OCI-LY3 (cell line): ENCODE measurements around the gene RNF145.

Experiments
- H2AFZ ChIP-seq: fragments of 200-600, 300-600 bp; shearing (Covaris generic); 2 replicates; pipeline ENCODE4 v1.6.0; 2014; ENCODE audit warnings: antibody characterized with exemption, low read depth, low read length
- H3K27ac ChIP-seq: fragments of 200-600, 300-600 bp; sonication (generic); 2 replicates; pipeline ENCODE4 v1.5.1; 2014; ENCODE audit warnings: mild to moderate bottlenecking, low read length, moderate library complexity, mixed read lengths
- H3K27me3 ChIP-seq: fragments of 200-600, 300-600 bp; sonication (generic); 2 replicates; pipeline ENCODE4 v1.6.1; 2014; ENCODE audit warnings: low read depth, low read length, mixed read lengths
- H3K36me3 ChIP-seq: fragments of 200-600, 300-600 bp; sonication (generic); replicated peaks from 2 replicates; pipeline ENCODE3; 2014; ENCODE audit warnings: low read depth, low read length, mixed read lengths
- H3K4me1 ChIP-seq: fragments of 300-600, 200-600 bp; sonication (generic); 2 replicates; pipeline ENCODE4 v1.6.1; 2014; ENCODE audit warnings: low read length, mixed read lengths
- H3K4me2 ChIP-seq: fragments of 200-600, 300-600 bp; sonication (generic); 2 replicates; pipeline ENCODE4 v1.6.1; 2014; ENCODE audit warnings: low read length, mixed read lengths
- H3K4me3 ChIP-seq: fragments of 300-600, 200-600 bp; sonication (generic); 2 replicates; pipeline ENCODE4 v1.5.1; 2014; ENCODE audit warnings: antibody characterized with exemption, mild to moderate bottlenecking, low read length, moderate library complexity
- H3K79me2 ChIP-seq: fragments of 300-600, 200-600 bp; shearing (Covaris generic); 2 replicates; pipeline ENCODE4 v1.6.1; 2014; ENCODE audit warnings: mild to moderate bottlenecking, low read length, mixed read lengths
- H3K9ac ChIP-seq: fragments of 300-600, 200-600 bp; shearing (Covaris generic); 2 replicates; pipeline ENCODE4 v1.6.0; 2014; ENCODE audit warnings: mild to moderate bottlenecking, low read length, moderate library complexity
- H3K9me3 ChIP-seq: fragments of 200-600, 300-600 bp; shearing (Covaris generic); 2 replicates; pipeline ENCODE4 v1.6.1; 2014; ENCODE audit warnings: low read length, mixed read lengths; ENCODE audit not compliant: insufficient read depth
- H4K20me1 ChIP-seq: fragments of 200-600, 300-600 bp; sonication (generic); 2 replicates; pipeline ENCODE4 v1.6.1; 2016; ENCODE audit warnings: low read length, mixed read lengths; ENCODE audit not compliant: insufficient read depth
- EZH2phosphoT487 ChIP-seq: fragments of 200-600 bp; shearing (Covaris generic); IDR thresholded peaks from 2 replicates; pipeline ENCODE4 v1.6.1; 2018; ENCODE audit warnings: antibody characterized with exemption, mixed run types, low read depth
- TF ChIP-seq, protein P1 (sequence below): fragments of 200-600, 300-600 bp; sonication (generic); IDR thresholded peaks from 2 replicates; pipeline ENCODE4 v1.5.1; 2014; ENCODE audit warnings: antibody characterized with exemption, low read length, low read depth

Gene RNF145

DNA sequence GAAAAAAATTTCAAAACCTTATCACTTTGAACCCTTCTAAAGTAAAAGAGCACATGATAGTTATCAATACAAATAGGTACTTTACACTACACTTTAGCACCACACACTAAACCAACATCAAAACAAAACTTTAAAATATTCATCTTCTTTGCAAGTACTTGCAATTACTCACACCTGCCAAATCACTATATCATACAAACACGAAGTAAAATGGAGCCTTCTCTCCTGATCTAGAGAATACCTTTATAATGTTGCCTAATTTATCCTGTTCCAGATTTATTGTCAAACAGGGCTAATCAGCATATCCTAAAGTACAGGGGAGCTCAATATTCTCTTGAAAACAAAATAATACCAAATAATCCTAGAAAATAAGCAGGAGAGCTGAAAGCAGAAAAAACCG lies 3.0 kb downstream of the RNF145 start:
- Histone ChIP-seq H3K9ac (peak overlapping the region; percentile 92), H4K20me1 (peaks cover 51% of the 10 kb centered on the region), H3K27me3 (no peaks in the 10 kb centered on the region), H3K36me3 (peaks cover 11% of the 10 kb centered on the region), H3K4me1 (peaks cover 26% of the 10 kb centered on the region), H3K4me3 (peak overlapping the region; percentile 94), H3K9me3 (no peaks in the 10 kb centered on the region), H2AFZ (no peak overlapping the region), H3K27ac (peak overlapping the region; percentile 94), H3K4me2 (peak overlapping the region; percentile 90), H3K79me2 (peaks cover 92% of the 10 kb centered on the region)
- TF ChIP-seq, protein P1, sequence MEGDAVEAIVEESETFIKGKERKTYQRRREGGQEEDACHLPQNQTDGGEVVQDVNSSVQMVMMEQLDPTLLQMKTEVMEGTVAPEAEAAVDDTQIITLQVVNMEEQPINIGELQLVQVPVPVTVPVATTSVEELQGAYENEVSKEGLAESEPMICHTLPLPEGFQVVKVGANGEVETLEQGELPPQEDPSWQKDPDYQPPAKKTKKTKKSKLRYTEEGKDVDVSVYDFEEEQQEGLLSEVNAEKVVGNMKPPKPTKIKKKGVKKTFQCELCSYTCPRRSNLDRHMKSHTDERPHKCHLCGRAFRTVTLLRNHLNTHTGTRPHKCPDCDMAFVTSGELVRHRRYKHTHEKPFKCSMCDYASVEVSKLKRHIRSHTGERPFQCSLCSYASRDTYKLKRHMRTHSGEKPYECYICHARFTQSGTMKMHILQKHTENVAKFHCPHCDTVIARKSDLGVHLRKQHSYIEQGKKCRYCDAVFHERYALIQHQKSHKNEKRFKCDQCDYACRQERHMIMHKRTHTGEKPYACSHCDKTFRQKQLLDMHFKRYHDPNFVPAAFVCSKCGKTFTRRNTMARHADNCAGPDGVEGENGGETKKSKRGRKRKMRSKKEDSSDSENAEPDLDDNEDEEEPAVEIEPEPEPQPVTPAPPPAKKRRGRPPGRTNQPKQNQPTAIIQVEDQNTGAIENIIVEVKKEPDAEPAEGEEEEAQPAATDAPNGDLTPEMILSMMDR, result no peak
- no peak for TF ChIP-seq EZH2phosphoT487

DNA sequence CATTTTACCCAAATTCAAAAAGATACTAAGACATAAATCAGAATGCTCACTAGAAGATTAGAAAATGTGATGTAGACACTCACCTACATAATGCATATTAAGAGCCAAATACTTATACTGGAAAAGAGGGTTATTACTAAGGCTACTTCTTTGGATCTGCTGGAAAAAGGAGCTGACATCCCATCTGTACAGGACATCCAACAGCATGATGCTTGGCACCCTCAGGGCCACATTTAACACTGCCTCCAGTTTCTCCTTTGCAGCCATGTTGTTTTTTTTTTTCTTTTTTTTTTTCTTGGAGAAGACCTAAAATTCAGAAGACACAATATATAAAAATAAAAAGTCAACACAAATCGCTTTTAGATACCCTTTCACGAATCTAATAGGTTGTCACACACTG lies 6.0 kb downstream of the RNF145 start:
- no peak overlapping the region for H3K4me3 ChIP-seq
- no peaks in the 10 kb centered on the region for H3K9me3 ChIP-seq
- peaks cover 80% of the 10 kb centered on the region for H4K20me1 ChIP-seq
- no peak for TF ChIP-seq EZH2phosphoT487
- TF ChIP-seq, protein P1, result no peak
- no peak overlapping the region for H3K27ac ChIP-seq
- no peaks in the 10 kb centered on the region for H3K27me3 ChIP-seq
- H3K4me2 ChIP-seq, result no peak overlapping the region
- H2AFZ ChIP-seq, result no peak overlapping the region
- H3K4me1 ChIP-seq, result peaks cover 40% of the 10 kb centered on the region
- peaks cover 23% of the 10 kb centered on the region for H3K36me3 ChIP-seq
- no peak overlapping the region for H3K9ac ChIP-seq
- H3K79me2 ChIP-seq, result peaks cover 100% of the 10 kb centered on the region

DNA sequence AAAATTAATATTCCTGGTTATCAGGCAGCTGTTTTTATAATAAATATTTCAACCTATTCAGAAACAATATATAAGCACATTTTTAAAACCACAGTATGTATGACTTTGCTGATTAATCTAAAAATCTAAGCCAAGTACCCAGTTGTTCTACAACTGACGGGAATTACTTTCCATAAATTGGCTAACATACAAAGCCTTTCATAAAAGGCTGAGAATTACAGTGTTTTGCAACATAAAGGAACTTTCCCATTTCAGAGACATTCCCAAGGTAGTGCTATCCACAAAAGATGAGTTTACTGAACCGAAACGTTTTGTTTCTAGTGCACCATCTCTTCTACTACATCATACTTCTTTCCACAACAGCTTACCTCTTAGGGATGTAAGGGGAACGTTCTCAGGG lies 7.2 kb downstream of the RNF145 start:
- no peak overlapping the region for H3K4me2 ChIP-seq

DNA sequence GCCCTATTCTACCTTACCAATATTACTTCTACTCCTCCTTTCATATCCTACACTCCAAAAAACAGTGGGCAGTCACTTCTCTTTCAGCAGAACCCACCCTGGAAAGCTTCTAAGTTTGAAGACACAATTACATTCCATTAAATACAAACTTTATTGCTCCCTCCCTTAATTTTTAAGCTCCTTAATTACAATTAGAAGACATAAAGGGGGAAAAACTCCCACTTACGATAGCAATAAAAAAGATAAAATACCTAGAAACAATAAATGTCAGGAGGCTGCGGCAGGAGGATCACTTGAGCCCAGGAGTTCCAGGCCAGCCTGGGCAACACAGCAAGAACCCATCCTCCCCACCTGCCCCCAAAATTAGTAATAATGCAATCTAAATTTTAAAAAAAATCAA lies 9.6 kb downstream of the RNF145 start:
- peaks cover 86% of the 10 kb centered on the region for H4K20me1 ChIP-seq
- H2AFZ ChIP-seq, result no peak overlapping the region
- peaks cover 100% of the 10 kb centered on the region for H3K79me2 ChIP-seq
- H3K27me3 ChIP-seq, result no peaks in the 10 kb centered on the region
- peak overlapping the region; percentile 78; the same call in 1 of the 2 replicates for H3K27ac ChIP-seq
- H3K4me1 ChIP-seq, result peaks cover 38% of the 10 kb centered on the region
- no peak overlapping the region for H3K4me3 ChIP-seq
- H3K36me3 ChIP-seq, result peaks cover 46% of the 10 kb centered on the region
- 0 out of 2 replicates have a peak overlapping the region, but pooled peaks have one; percentile 4 for H3K4me2 ChIP-seq
- TF ChIP-seq, protein P1, result no peak
- no peak for TF ChIP-seq EZH2phosphoT487
- H3K9ac ChIP-seq, result no peak overlapping the region
- H3K9me3 ChIP-seq, result no peaks in the 10 kb centered on the region

More for the DNA sequence above, 7.2 kb downstream of the RNF145 start:
- H4K20me1 ChIP-seq, result peaks cover 89% of the 10 kb centered on the region
- no peak overlapping the region for H3K27ac ChIP-seq
- H3K9ac ChIP-seq, result no peak overlapping the region
- TF ChIP-seq, protein P1, result no peak
- no peak for TF ChIP-seq EZH2phosphoT487
- peaks cover 48% of the 10 kb centered on the region for H3K4me1 ChIP-seq
- no peaks in the 10 kb centered on the region for H3K9me3 ChIP-seq
- H3K36me3 ChIP-seq, result peaks cover 29% of the 10 kb centered on the region
- H2AFZ ChIP-seq, result no peak overlapping the region
- H3K4me3 ChIP-seq, result no peak overlapping the region
- H3K27me3 ChIP-seq, result no peaks in the 10 kb centered on the region
- H3K79me2 ChIP-seq, result peaks cover 100% of the 10 kb centered on the region
